GM21526 (cell line): ENCODE measurements around the gene PDGFB.

ENCODE experiments used
- ATAC-seq: cut with Tn5 transposase; IDR thresholded peaks from one replicate; pipeline ENCODE4 v1.9.1; 2021; ENCODE audit warnings: moderate library complexity; ENCODE audit not compliant: unreplicated experiment, low FRiP score

The PDGFB gene

DNA sequence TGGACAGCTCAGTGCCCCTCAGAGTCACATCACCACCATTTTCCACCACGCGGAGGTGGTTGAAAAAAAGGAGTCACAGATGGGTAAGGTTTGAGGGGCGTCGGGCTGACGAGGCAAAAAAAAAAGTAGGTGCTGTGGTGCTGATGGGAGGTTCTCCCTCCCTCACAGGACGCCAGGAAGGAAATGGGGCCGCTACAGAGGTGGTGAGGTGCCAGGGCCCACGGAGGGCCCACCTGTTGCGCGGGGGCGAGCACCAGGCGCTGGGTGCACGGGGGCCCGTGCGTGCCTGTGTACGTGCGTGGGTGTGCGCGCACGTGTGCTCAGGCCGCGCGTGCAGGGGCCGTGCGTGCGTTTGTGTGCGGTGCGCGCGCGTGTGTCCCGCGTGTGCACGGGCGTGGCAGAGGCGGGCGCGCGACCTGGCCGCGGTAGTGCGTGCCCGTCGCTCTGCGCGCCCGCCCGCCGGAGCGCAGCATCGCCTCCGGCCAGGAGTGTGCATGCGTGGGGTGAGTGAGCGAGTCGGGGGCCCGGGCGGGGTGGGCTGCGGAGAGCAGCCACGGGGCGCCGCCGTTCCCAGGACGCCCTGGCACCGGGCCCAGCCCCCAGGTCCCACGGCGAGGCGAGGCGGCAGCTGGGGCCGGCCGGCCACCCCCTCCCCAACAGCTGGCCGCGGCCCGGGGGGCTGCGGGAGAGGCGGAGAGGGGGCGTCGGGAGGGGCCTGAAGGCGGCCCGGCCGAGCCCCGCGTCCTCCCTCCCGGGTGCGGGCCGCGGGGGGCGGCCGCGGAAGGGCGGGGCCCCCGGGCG lies 2.8 kb downstream of the PDGFB start:
- no peak for ATAC-seq

DNA sequence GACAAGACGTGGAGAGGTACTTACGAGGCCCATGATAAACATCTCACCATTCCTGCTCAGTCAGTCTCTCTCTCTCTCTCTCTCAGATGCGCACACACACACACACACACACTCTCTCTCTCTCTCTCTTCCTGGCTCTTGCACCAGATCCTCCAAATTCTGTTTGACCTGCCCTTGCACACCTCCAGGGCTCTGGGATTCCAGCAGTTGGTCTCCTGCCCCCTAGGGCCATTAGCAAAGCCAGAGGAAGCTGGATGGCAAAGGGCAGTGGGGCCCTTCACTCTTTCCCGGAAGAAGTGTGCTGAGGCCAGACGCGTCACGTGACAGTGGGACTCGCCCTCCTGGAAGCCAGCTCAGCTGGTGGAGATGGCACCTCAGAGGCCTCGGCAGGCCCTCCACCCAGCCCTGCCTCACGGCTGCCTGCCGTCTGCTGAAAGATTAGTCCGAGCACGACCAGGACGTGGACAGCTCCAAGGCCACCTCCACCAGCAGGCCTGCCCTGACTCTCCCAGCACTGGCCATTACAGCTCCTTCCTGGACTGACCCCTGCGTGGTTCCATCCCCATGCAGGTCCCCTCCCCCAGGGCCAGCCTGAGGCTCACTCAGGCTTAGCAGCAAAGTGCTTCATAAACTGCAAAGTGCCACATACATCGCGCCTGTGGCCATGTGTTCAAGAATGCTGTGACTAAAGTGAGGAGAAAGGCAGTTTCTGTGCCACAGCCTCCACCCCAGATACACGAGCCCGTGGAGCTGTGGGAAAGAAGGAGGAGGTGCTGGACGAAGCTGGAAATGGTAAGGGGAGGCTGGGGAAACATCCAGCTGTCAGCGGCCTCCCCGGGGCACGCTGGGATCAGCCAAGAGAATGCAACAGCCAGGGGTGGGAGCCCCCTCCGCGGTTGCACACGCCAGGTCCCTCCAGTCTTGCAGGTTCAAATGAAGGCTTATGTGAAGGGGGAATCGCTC lies 3.7 kb downstream of the PDGFB start:
- no peak for ATAC-seq

DNA sequence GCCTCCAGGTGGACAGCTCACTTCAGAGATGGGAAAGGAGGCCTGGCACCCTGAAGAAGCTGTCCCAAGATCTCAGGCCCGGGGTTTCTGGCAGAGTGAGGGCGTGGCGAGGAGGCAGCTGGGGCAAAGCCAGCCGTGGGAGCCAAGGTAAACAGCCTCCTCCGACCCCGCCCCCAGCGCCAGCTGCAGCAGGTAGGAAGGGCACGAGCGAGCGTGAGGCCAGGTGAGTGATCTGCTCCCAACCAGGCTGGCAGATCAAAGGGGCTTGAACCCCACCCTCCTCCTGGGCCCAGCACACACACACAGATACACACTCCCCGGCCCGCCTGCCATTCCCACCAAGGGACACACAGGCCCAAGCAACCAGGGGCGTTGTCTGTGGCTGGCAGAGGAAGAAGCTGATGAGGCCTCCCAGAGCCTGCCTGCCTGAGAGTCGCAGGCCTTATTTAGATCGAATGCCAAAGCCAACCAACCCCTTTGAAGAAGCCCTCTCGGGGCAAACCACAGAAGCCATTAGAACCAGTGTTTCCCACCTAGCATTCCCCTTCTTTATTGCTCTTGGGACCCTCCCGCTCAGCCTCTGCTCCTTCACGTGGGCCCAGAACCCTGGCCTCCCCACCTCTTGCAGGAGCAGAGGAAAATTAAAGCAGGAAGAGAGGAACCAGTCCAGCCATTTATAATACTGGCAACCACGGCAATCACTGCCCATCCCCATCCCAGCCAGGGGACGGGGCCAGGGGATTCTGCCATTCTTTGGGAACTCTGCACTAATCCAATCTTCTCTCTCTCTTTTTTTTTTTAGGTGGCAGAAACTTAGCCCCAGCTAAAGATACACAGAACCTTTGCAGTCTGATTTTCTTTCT lies 5.0 kb downstream of the PDGFB start:
- no peak for ATAC-seq

DNA sequence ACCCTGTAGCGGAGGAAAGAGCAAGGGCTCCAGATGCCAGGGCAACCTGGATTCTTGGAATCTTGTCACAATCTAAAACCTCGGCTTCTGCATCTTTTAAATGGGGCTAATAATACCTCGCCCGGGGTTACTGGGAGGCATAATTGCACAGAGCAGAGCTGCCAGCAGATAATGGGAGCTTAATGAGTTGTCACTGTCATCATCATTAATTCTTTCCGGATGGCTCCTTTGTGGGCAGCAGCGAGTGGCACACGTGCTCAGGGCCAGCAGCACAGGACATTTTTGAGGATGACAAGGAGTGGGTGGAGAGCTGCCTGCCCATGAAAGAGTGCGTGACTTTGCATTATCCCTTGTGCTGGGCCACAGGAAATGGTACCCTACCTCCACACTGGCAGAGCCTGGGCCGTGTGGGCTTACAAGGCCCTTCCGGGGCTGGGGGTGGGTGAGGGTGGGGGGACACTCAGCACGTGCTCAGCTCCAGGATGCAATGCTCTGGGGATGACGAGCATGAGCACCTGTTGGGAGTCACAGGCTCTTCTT lies 5.7 kb downstream of the PDGFB start:
- ATAC-seq, result no peak

DNA sequence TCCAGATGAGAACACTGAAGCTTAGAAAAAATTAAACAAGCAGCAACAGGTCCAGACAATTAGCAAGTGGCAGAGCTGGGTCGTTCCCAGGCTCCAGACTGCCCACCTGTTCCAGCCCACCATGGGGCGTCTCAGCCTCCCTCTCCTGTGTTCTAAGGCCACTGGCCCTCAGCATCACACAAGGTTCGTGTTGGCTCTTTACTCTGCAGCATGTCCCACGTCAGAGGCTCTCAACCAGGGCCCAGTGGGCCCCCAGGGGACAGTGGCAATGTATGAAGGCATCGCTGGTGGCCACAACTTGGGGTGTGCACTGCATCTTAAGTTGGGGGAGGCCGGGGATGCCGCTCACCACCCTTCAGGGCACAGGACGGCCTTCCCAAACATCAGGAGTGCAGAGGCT lies 6.2 kb downstream of the PDGFB start:
- no peak for ATAC-seq

DNA sequence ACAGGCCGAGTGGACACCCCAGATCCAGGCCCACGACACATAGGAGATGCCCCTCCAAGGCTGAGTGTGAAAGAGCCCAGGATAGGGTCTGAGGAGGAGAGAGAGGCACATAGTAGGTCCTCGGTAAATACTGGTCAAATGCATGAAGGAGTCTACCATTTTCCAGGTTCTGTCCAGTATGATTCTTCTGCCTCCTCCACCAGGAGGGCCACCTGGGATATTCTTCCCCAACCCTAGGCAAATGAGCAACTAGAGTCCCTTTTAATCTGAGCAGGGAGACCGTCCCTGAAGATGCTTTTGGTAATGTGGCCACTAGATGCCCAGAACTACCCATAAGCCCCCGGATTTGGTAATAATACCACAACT lies 6.7 kb downstream of the PDGFB start:
- ATAC-seq, result no peak

DNA sequence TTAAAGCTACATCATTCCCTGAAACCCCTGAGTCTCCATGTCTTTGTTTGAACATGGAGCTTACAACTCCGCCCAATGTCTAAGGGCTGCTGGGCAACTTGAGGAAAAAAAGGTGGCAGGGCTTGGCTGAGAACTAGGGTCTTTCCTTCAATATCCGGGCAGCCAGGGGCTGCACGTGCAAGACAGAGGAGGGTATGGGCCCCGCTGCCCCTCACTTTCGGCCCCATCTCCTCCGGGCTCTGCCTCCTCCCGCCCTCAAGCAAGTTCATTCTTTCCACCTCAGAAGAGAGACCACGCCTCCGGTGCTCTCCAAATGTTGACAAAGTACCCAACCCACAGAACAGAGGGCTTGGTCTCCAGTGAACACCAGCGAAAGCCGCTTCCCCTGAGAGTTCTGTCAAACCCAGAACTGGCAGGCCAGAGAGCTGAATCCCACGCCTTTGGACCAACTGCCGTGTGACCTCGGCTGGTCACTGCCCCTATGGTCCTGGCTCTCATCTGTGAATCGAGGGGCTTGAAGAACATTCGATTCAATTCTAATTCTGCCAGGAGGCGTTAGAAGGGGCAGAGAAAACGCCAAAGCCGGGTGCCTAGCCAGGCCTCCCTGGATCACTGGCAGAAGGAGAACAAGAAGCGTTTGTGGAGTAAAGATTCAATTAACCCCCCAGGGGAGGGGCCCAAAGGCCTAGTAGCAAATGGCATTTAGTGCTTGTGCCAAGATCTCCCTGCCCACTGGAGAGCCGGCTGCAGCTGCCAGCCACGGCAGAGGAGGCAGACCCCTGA lies 7.3 kb downstream of the PDGFB start:
- no peak for ATAC-seq

DNA sequence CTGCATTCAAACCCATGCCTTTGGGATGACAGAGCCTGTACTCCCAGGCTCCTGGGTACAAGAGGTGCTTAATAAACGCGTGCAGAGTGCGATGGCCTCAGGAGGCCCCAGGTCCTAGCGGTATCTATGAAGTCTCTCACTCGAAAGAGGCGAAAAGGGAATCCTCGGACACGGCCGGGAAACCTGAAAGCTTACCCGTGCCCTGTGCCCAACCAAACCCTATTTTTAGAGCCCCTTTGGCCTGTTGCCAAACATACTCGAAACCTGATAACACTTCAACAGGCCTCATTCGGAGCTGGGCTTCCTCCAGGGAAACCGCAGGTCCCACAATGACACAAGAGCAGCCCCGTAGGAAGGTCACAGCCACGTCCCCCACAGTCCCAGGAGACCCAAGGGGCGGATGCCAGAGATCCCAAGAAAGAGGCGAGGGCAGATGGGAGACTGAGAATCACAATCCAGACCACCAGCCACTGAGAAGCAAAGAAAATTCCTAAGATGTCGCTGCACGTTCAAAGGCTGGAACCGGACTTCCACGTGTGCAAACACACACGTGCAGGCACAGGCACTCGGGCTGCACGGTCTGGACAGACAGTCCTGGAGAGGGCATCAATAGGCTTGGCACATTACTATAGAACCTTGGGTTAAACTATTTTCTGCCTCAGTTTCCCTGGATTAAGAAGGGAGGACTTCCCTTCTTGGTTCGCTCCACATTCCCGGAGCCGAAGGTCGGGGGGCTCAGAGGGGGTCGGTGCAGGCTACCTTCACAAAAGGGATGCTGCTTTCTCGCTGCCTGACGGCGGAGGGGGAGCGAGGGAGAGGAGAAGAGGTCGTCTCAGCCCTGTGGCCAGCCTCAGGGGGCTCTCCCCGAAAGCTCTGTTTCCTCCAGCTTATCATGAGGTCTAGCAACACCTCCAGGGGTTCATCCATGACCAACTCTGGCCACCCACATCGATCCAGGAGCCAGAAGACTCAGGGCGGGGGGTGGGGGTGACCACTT lies 8.2 kb downstream of the PDGFB start:
- ATAC-seq, result no peak

DNA sequence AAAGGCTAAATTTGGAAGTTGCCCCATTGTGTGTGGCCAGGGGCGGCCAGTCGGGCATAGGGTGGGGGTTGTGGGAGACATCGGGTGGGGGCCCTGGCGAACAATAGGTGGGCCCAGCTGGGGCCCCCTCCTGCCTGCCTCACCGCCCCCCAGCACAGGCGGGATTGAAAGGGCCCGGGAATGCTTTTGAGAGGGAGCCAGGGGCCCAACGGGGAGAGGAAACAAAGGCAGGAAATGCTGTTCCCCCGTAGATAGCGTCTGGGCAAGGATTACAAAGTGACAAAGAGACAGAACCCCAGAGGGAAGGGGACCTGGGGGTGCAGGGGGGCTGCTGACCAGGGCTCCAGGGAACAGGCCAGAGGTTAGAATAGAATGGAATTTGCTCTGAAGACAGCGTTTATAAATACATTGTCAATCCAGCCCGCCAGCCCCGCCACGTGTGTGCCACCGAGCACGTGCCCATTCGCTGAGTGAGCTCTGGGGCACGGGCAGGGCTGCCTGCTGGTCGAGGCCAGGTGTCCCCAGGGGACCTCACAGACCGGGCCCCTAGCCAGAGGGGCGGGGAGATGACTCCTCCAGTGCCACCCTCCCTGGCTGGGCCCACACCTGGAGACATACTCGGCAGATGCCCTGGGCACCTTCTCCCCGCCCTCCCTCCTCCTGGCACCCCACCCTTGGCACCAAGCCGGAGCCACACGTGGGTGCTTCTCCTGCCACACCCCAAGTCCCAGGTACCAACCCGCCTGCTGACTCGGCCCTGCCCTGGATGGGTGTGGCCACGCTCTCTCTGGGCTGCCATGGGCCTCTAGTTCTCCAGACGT lies 9.7 kb downstream of the PDGFB start:
- ATAC-seq, result no peak

DNA sequence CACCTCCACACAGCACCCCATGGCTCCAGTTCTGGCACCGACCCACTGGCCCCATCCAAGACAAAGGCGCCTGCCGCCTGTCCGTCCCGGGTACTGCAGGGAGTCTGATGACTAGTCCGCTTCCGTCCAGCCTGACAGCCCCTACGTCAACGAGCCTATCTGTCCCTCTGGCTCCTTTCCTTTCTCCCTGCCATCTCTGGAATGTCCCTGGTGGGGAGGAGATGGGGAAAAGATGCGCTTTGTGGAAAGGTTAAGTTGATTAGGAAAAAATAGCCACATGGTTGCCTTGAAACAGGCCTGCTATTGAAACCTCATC lies 10.4 kb downstream of the PDGFB start:
- no peak for ATAC-seq

DNA sequence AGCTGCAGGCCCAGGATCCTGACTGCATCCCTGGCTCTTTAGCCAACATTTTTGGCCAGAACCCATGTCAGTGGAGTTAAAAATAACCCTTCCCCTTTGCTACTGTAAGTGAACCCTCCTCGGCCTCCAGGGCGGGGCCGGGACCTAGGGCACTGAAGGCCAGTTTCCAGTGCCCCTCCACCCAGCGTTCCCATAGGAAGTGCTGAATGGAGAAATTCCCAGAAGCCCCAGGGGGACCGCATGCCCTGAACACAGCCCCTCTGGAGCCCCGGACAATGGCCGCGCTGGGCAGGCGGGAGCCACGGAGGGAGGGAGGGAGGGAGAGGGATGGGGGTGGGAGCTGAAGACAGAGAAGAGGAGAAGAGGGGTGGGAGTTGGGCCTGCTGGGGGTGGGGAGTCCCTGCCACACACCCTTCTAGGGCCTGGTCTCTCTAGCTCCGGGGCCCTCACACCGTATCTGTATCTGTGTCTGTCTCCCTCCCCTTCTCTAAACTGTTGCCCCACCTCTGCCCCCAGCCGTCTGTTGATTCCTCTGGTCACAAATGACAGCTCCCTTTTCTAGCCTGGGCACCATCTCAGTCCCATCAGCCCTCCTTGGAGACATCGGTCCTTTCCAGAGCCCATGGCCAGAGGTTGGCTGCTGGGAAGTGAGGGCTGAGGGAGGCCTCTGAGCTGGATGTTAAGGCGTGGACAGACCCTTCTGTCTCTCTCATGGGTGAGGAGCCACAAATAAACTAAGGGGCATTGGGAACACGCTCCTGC lies 10.9 kb downstream of the PDGFB start:
- no peak for ATAC-seq

DNA sequence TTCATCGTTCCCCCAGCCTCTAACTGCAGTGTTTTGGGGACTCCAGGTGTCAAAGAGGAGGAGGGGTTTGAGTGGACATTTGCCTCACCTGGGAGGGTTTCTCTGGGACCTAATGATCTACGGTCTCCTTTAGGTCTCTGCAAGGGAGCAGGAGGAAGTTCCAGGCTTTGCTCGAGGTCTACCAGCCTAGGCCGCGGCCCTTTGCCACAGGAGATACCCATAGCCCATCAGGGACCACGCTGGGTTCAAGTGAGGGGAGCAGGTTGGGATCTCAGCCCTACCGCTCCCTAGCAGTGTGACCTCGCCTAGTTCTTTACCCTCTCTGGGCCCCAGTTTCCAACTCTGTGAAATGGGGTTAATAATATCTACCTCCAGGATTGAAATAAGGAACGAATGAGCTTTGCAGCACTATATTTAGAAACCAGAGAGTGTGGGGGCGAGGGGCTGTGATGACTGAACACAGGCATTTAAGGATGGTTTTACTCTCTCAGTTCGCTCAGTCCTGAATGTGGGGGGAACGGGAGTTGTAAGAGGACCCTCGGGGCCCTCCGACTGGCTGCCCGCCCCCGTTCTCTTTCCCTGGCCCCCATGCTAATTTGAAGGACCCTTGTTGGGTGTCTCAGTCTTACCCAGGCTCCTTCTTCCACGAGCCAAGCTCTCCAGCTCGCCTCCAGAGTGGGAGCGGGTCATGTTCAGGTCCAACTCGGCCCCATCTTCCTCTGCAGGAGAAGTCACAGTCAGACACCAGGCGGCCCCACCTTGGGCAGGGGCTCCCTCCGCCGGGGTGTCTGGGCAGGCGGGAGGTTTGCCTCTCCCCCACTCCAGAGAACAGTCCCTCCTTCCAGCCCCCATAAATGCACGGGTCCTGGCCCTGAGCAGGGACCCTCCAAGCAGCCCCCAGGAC lies 11.7 kb downstream of the PDGFB start:
- ATAC-seq, result no peak

DNA sequence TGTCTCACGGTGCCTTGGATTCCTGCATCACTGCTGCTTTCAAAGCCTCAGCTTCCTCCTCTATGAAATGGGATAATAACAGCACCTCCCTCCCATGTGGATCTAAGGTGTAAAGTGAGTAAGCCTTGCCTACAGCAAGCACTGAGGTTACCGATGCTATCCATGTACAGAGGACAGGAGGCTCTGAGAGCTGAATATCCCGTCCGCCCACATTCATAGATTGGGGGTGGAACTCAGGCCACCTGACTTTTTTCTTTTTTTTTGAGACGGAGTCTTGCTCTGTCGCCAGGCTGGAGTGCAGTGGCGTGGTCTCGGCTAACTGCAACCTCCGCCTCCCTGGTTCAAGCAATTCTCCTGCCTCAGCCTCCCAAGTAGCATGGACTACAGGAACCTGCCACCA lies 12.5 kb downstream of the PDGFB start:
- ATAC-seq, result no peak

DNA sequence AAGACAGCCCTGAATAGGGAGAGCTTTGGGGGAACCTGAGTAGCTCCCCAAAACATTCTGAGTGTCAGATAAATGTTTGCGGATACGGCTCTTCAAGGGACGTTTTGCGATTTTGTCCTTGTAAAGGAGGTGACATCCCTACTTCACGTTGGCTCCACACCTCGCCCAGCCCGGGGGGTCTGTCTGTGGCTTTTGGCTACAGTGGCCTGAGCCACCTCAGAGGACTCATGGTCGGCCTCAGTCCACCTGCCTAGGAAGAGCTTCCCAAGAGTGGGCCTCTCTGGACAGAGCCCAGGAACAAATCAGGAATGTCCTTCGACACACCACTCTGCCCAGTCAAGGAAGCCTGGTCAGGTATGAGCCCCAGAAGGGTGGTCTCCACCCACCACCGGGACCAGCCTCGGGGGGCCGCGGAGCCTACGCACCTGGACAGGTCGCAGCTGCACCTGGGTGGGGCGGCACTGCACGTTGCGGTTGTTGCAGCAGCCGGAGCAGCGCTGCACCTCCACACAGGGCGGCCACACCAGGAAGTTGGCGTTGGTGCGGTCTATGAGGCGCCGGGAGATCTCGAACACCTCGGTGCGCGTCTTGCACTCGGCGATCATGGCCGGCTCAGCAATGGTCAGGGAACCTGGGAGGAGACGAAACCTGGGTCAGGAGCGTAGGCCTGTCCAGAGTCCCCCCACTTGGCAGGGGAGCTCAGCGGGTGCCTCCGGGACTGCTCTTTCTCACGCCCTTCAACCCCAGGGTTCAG lies 13.4 kb downstream of the PDGFB start:
- no peak for ATAC-seq
